ENCODE results near the gene PDE10A.

DNA sequence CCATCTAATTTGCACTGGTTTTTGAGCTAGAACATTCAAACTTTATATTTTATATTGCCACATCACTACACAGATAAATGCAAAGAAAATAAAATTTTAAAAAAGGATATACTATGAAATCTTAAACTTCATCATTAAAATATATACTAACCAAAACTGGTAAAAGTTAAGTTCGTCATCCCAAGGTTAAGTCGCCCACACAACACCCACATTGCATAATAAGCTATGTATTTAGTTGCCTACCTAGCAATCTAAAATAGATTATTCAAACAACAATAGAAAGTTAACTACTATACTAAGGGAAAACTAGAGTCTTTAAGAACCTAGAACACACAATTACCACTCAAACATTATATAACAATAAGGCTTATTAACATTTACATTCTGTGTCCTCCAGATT lies 24.5 kb downstream of the PDE10A start:
- TF ChIP-seq ZNF660 (CRISPR knock-in tag; IDR thresholded peaks at IDR 0.05; ENCODE audit: borderline replicate concordance, low read depth) (no peak), ZGPAT (CRISPR knock-in tag; IDR thresholded peaks at IDR 0.05) (no peak), EZH2 (conservative IDR thresholded peaks at IDR 0.05; ENCODE audit: low read depth, low read length) (no peak), ESRRA (CRISPR knock-in tag; IDR thresholded peaks at IDR 0.05; ENCODE audit: low read depth) (no peak), RFX5 (IDR thresholded peaks at IDR 0.05; ENCODE audit: low read depth, low read length) (no peak), MEIS2 (CRISPR knock-in tag; IDR thresholded peaks at IDR 0.05) (no peak), SP1 (IDR thresholded peaks at IDR 0.05) (no peak), SP1 (CRISPR knock-in tag; IDR thresholded peaks at IDR 0.05) (no peak), SP140L (CRISPR knock-in tag; IDR thresholded peaks at IDR 0.05; ENCODE audit: borderline replicate concordance) (no peak)

All from HepG2 (cell line).